ENCODE data around the gene ERCC6. TPM values are rescaled to one million over a fixed set of nuclear protein-coding genes. Genes with fewer than 3 reads are reported as not detected.

ERCC6 gene
- total and polyA plus RNA-seq, 4 donors: 2.8 to 27.2 (median 11.2) TPM

DNA sequence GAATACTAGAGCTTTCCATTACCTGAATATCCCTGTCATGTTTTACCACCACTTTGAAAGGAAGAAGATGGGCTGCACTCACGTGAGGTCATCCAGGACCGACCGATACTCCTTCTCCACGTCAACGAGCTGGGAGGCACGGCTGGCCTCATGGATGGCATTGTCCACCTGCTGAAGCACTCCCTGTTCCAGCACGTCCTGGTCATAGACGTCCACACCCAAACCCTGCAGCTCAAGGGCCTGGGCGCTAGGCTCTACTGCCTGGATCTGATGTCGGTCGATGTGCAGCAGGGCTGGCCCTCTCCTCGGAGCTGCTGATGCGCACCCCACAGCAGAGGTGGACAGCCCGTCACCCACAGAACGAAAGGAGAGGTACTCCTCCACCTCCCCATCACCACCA is 6.5 kb downstream of the ERCC6 start:
- Histone ChIP-seq H3K36me3 (ENCODE audit: control insufficient read depth in 4 of 4, insufficient read depth in 4 of 4, low read length in 4 of 4) (peaks cover 3 to 25% (median 16%) of the 10 kb centered on the region in 4 donors), H3K9ac (ENCODE audit: insufficient read depth in 1 of 2, low read length in 2 of 2) (no peak overlapping the region), H3K9me3 (ENCODE audit: control insufficient read depth in 4 of 4, insufficient read depth in 3 of 4, low read length in 3 of 4) (no peaks in the 10 kb centered on the region), H3K27me3 (ENCODE audit: control insufficient read depth in 3 of 3, insufficient read depth in 3 of 3, low read length in 2 of 3) (no peaks in the 10 kb centered on the region), H3K4me1 (ENCODE audit: control insufficient read depth in 5 of 5, insufficient read depth in 5 of 5, low read length in 5 of 5) (peaks cover 0 to 7% (median 2%) of the 10 kb centered on the region in 5 donors), H3K27ac (ENCODE audit: low read depth in 1 of 2, low read length in 1 of 2) (no peak overlapping the region), H3K4me3 (no peak overlapping the region)
- ATAC-seq (ENCODE audit: insufficient read depth, low FRiP score): no peak
- DNase-seq: no peak
- 97 to 98% methylated on average over 15 of the region's 15 CpGs for WGBS, 2 donors
- TF ChIP-seq, protein P1, sequence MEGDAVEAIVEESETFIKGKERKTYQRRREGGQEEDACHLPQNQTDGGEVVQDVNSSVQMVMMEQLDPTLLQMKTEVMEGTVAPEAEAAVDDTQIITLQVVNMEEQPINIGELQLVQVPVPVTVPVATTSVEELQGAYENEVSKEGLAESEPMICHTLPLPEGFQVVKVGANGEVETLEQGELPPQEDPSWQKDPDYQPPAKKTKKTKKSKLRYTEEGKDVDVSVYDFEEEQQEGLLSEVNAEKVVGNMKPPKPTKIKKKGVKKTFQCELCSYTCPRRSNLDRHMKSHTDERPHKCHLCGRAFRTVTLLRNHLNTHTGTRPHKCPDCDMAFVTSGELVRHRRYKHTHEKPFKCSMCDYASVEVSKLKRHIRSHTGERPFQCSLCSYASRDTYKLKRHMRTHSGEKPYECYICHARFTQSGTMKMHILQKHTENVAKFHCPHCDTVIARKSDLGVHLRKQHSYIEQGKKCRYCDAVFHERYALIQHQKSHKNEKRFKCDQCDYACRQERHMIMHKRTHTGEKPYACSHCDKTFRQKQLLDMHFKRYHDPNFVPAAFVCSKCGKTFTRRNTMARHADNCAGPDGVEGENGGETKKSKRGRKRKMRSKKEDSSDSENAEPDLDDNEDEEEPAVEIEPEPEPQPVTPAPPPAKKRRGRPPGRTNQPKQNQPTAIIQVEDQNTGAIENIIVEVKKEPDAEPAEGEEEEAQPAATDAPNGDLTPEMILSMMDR (IDR thresholded peaks at IDR 0.05; ENCODE audit: control extremely low read depth, extremely low read depth): no peak

GRCh38 chr10:49528977-49529506 is 9.9 kb downstream of the ERCC6 start:
- no peaks in the 10 kb centered on the region for H3K9me3 ChIP-seq (ENCODE audit: control insufficient read depth in 4 of 4, insufficient read depth in 3 of 4, low read length in 3 of 4)
- ATAC-seq (ENCODE audit: insufficient read depth, low FRiP score) (no peak), DNase-seq (no peak)
- H3K4me1 ChIP-seq (ENCODE audit: control insufficient read depth in 5 of 5, insufficient read depth in 5 of 5, low read length in 5 of 5): peaks cover 0 to 6% (median 0%) of the 10 kb centered on the region in 5 donors
- no peak overlapping the region for H3K27ac ChIP-seq (ENCODE audit: low read depth in 1 of 2, low read length in 1 of 2)
- H3K36me3 ChIP-seq (ENCODE audit: control insufficient read depth in 4 of 4, insufficient read depth in 4 of 4, low read length in 4 of 4): peaks cover 12 to 38% (median 27%) of the 10 kb centered on the region in 4 donors
- no peaks in the 10 kb centered on the region for H3K27me3 ChIP-seq (ENCODE audit: control insufficient read depth in 3 of 3, insufficient read depth in 3 of 3, low read length in 2 of 3)
- no peak overlapping the region for H3K9ac ChIP-seq (ENCODE audit: insufficient read depth in 1 of 2, low read length in 2 of 2)
- WGBS, 2 donors: 65 to 78% methylated on average over 2 of the region's 2 CpGs
- TF ChIP-seq, protein P1 (IDR thresholded peaks at IDR 0.05; ENCODE audit: control extremely low read depth, extremely low read depth): no peak
- H3K4me3 ChIP-seq: no peak overlapping the region

DNA sequence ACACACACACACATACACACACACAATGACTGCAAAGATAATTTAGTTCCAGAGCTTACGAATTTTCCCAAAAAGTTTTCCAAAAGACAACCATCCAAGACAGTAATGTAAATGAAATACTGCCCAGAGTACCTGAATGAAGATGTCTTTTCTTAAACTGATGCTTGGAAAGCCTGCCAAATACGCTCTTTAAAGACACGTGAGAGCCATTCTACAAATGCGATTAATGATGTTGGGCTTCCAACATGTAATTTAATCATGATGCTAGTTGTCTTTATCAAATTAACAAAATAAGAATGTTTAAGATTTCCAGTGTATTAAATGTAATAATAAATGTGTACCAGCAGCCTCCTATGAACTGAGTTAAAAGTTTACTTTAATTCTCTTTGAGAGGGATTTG is 11.1 kb downstream of the ERCC6 start:
- no peak for ATAC-seq (ENCODE audit: insufficient read depth, low FRiP score)
- no peak overlapping the region for H3K9ac ChIP-seq (ENCODE audit: insufficient read depth in 1 of 2, low read length in 2 of 2)

More for the DNA sequence above, 11.1 kb downstream of the ERCC6 start:
- H3K4me3 ChIP-seq: no peak overlapping the region
- H3K9me3 ChIP-seq (ENCODE audit: control insufficient read depth in 4 of 4, insufficient read depth in 3 of 4, low read length in 3 of 4): no peaks in the 10 kb centered on the region
- 88 to 97% methylated on average over 4 of the region's 4 CpGs for WGBS, 2 donors
- TF ChIP-seq, protein P1 (IDR thresholded peaks at IDR 0.05; ENCODE audit: control extremely low read depth, extremely low read depth): no peak
- H3K27ac ChIP-seq (ENCODE audit: low read depth in 1 of 2, low read length in 1 of 2): no peak overlapping the region
- H3K36me3 ChIP-seq (ENCODE audit: control insufficient read depth in 4 of 4, insufficient read depth in 4 of 4, low read length in 4 of 4): peaks cover 16 to 41% (median 28%) of the 10 kb centered on the region in 4 donors
- peaks cover 0 to 6% (median 0%) of the 10 kb centered on the region in 5 donors for H3K4me1 ChIP-seq (ENCODE audit: control insufficient read depth in 5 of 5, insufficient read depth in 5 of 5, low read length in 5 of 5)
- DNase-seq: no peak
- no peaks in the 10 kb centered on the region for H3K27me3 ChIP-seq (ENCODE audit: control insufficient read depth in 3 of 3, insufficient read depth in 3 of 3, low read length in 2 of 3)

All from lung (tissue), 12 donors.